IPS DF 6.9 (cell line): ENCODE measurements around the gene KCNG2.

Experiments
- DNase-seq: peaks from one replicate; pipeline ENCODE4 v3.0.0-alpha.2; 2013; ENCODE audit warnings: low read depth, low spot score
- H3K27ac ChIP-seq: one replicate; pipeline ENCODE4 v1.5.1; 2013; ENCODE audit warnings: low read length, control low read depth
- H3K27me3 ChIP-seq: 2 replicates; pipeline ENCODE4 v1.6.1; 2013; ENCODE audit warnings: mild to moderate bottlenecking, low read length; ENCODE audit not compliant: control insufficient read depth, insufficient read depth
- H3K36me3 ChIP-seq: 2 replicates; pipeline ENCODE4 v1.6.1; 2013; ENCODE audit warnings: low read length; ENCODE audit not compliant: control insufficient read depth, insufficient read depth
- H3K4me1 ChIP-seq: 2 replicates; pipeline ENCODE4 v1.6.1; 2013; ENCODE audit warnings: low read length; ENCODE audit not compliant: control insufficient read depth, insufficient read depth
- H3K4me3 ChIP-seq: 2 replicates; pipeline ENCODE4 v1.5.1; 2013; ENCODE audit warnings: mild to moderate bottlenecking, low read length
- H3K9me3 ChIP-seq: 2 replicates; pipeline ENCODE4 v1.6.1; 2013; ENCODE audit warnings: low read length, inconsistent platforms; ENCODE audit not compliant: control insufficient read depth, insufficient read depth
- WGBS: extraction: QIAGEN DNeasy Blood & Tissue Kit; methylation state at CpG from one replicate; pipeline ENCODE4 v1.1.7; 2013; ENCODE audit warnings: mixed read lengths, missing lambda C conversion rate; ENCODE audit not compliant: insufficient read length, insufficient coverage; 5-methylcytosine and 5-hydroxymethylcytosine counted together

Gene KCNG2

GRCh38 chr18:79754831-79755351 lies 42.8 kb upstream of the KCNG2 start:
- Histone ChIP-seq H3K27ac (no peak overlapping the region), H3K27me3 (no peaks in the 10 kb centered on the region), H3K4me1 (no peaks in the 10 kb centered on the region), H3K4me3 (no peak overlapping the region), H3K36me3 (peaks cover 17% of the 10 kb centered on the region), H3K9me3 (no peaks in the 10 kb centered on the region)
- no peak for DNase-seq
- WGBS = no CpG with 5 or more reads among the region's 27 CpGs

GRCh38 chr18:79755496-79756142 lies 42.1 kb upstream of the KCNG2 start:
- no peak overlapping the region for H3K4me3 ChIP-seq
- no peak overlapping the region for H3K27ac ChIP-seq
- H3K36me3 ChIP-seq = peaks cover 17% of the 10 kb centered on the region
- DNase-seq = no peak
- WGBS = no CpG with 5 or more reads among the region's 31 CpGs
- H3K9me3 ChIP-seq = no peaks in the 10 kb centered on the region
- H3K4me1 ChIP-seq = no peaks in the 10 kb centered on the region
- no peaks in the 10 kb centered on the region for H3K27me3 ChIP-seq

- Histone ChIP-seq H3K27me3 (no peaks in the 10 kb centered on the region), H3K36me3 (peaks cover 17% of the 10 kb centered on the region), H3K9me3 (no peaks in the 10 kb centered on the region), H3K27ac (no peak overlapping the region), H3K4me1 (no peaks in the 10 kb centered on the region), H3K4me3 (no peak overlapping the region)
- WGBS = no CpG with 5 or more reads among the region's 10 CpGs
- DNase-seq = no peak
These were observed 41.6 kb upstream of the KCNG2 start for GRCh38 chr18:79756143-79756500.

GRCh38 chr18:79756826-79757225 lies 40.9 kb upstream of the KCNG2 start:
- Histone ChIP-seq H3K27ac (no peak overlapping the region), H3K4me1 (no peaks in the 10 kb centered on the region), H3K36me3 (peaks cover 17% of the 10 kb centered on the region), H3K27me3 (no peaks in the 10 kb centered on the region), H3K4me3 (no peak overlapping the region), H3K9me3 (no peaks in the 10 kb centered on the region)
- no CpG with 5 or more reads among the region's 11 CpGs for WGBS
- DNase-seq = no peak

GRCh38 chr18:79760348-79760747 lies 37.4 kb upstream of the KCNG2 start:
- no peaks in the 10 kb centered on the region for H3K36me3 ChIP-seq
- no CpG with 5 or more reads among the region's 1 CpG for WGBS
- no peak for DNase-seq

GRCh38 chr18:79760881-79761280 lies 36.9 kb upstream of the KCNG2 start:
- DNase-seq = no peak
- Histone ChIP-seq H3K27ac (no peak overlapping the region), H3K4me3 (no peak overlapping the region), H3K27me3 (no peaks in the 10 kb centered on the region), H3K9me3 (no peaks in the 10 kb centered on the region), H3K4me1 (no peaks in the 10 kb centered on the region), H3K36me3 (no peaks in the 10 kb centered on the region)
- WGBS = no CpG with 5 or more reads among the region's 1 CpG

More at GRCh38 chr18:79760348-79760747, 37.4 kb upstream of the KCNG2 start:
- no peaks in the 10 kb centered on the region for H3K4me1 ChIP-seq
- H3K27ac ChIP-seq = no peak overlapping the region
- H3K27me3 ChIP-seq = no peaks in the 10 kb centered on the region
- no peaks in the 10 kb centered on the region for H3K9me3 ChIP-seq
- H3K4me3 ChIP-seq = no peak overlapping the region

- Histone ChIP-seq H3K4me1 (no peaks in the 10 kb centered on the region), H3K9me3 (no peaks in the 10 kb centered on the region; the same call in 1 of the 2 replicates), H3K27me3 (no peaks in the 10 kb centered on the region), H3K36me3 (no peaks in the 10 kb centered on the region), H3K27ac (no peak overlapping the region), H3K4me3 (no peak overlapping the region)
- DNase-seq = no peak
These were observed 34.3 kb upstream of the KCNG2 start for GRCh38 chr18:79763407-79763806.

- no peaks in the 10 kb centered on the region for H3K36me3 ChIP-seq
- H3K4me3 ChIP-seq = no peak overlapping the region
- no CpG with 5 or more reads among the region's 6 CpGs for WGBS
- no peaks in the 10 kb centered on the region for H3K4me1 ChIP-seq
- no peak for DNase-seq
- H3K27ac ChIP-seq = no peak overlapping the region
- no peaks in the 10 kb centered on the region for H3K27me3 ChIP-seq
- no peaks in the 10 kb centered on the region; the same call in 1 of the 2 replicates for H3K9me3 ChIP-seq
These were observed 33.6 kb upstream of the KCNG2 start for GRCh38 chr18:79764131-79764530.

- Histone ChIP-seq H3K27me3 (no peaks in the 10 kb centered on the region), H3K36me3 (no peaks in the 10 kb centered on the region), H3K4me3 (no peak overlapping the region), H3K27ac (no peak overlapping the region), H3K4me1 (no peaks in the 10 kb centered on the region), H3K9me3 (no peaks in the 10 kb centered on the region; the same call in 1 of the 2 replicates)
- DNase-seq = no peak
- WGBS = no CpG with 5 or more reads among the region's 14 CpGs
These were observed 32.1 kb upstream of the KCNG2 start for GRCh38 chr18:79765491-79766245.

GRCh38 chr18:79766308-79766707 lies 31.4 kb upstream of the KCNG2 start:
- H3K4me1 ChIP-seq = no peaks in the 10 kb centered on the region
- no peaks in the 10 kb centered on the region; the same call in 1 of the 2 replicates for H3K9me3 ChIP-seq
- DNase-seq = no peak
- H3K27me3 ChIP-seq = no peaks in the 10 kb centered on the region
- H3K36me3 ChIP-seq = no peaks in the 10 kb centered on the region
- no peak overlapping the region for H3K4me3 ChIP-seq
- no CpG with 5 or more reads among the region's 16 CpGs for WGBS
- H3K27ac ChIP-seq = no peak overlapping the region
